MCF 10A (cell line): ENCODE measurements around the gene PIGZ. TPM values are rescaled to one million over a fixed set of nuclear protein-coding genes. Genes with fewer than 3 reads are reported as not detected.

Source experiments
- BruUV-seq: library from RNA; stranded (reverse); fragments of 400-500 nt; replicated peaks from 2 replicates; lab custom pipeline; 2021; lab: Mats Ljungman, UMichigan
- CTCF ChIA-PET: fragments of 300-600 bp; sonication (Branson Sonifier 250); formaldehyde crosslinking; extraction: SDS; loops from one replicate; lab custom pipeline; 2021; ENCODE audit warnings: antibody characterized with exemption, inconsistent platforms; lab: Yijun Ruan, JAX
- POLR2A ChIA-PET: fragments of 300-600, 350-650 bp; sonication (Branson Sonifier 250); formaldehyde crosslinking; extraction: SDS; loops from one replicate; lab custom pipeline; 2020; ENCODE audit warnings: antibody characterized with exemption, inconsistent platforms; lab: Yijun Ruan, JAX
- DNase-seq: peaks from one replicate; pipeline ENCODE4 v3.0.0-alpha.2; 2018; ENCODE audit not compliant: unreplicated experiment
- H3K27ac Mint-ChIP-seq: one replicate; pipeline ENCODE4 v1.8.0; 2022; ENCODE audit warnings: mild to moderate bottlenecking, low read depth, mixed read lengths; ENCODE audit not compliant: unreplicated experiment
- H3K27me3 Mint-ChIP-seq: one replicate; pipeline ENCODE4 v1.8.0; 2022; ENCODE audit warnings: mixed read lengths; ENCODE audit not compliant: insufficient read depth, unreplicated experiment
- H3K36me3 Mint-ChIP-seq: one replicate; pipeline ENCODE4 v1.8.0; 2022; ENCODE audit warnings: mild to moderate bottlenecking, moderate library complexity, mixed read lengths; ENCODE audit not compliant: insufficient read depth, unreplicated experiment
- H3K4me1 Mint-ChIP-seq: one replicate; pipeline ENCODE4 v1.8.0; 2022; ENCODE audit warnings: mixed read lengths; ENCODE audit not compliant: insufficient read depth, unreplicated experiment
- H3K4me3 Mint-ChIP-seq: one replicate; pipeline ENCODE4 v1.8.0; 2022; ENCODE audit warnings: mild to moderate bottlenecking, moderate library complexity, mixed read lengths; ENCODE audit not compliant: unreplicated experiment
- H3K9me3 Mint-ChIP-seq: one replicate; pipeline ENCODE4 v1.8.0; 2022; ENCODE audit warnings: mixed read lengths; ENCODE audit not compliant: unreplicated experiment
- CTCF ChIP-seq: fragments of 200-600 bp; IDR thresholded peaks from one replicate; pipeline ENCODE4 v1.8.0; 2022; ENCODE audit warnings: antibody characterized with exemption, mild to moderate bottlenecking; ENCODE audit not compliant: unreplicated experiment
- intact Hi-C: fragments of 100-400 bp; cut with micrococcal nuclease; formaldehyde crosslinking; loops from 2 replicates; pipeline ENCODE4 v1.14.1; 2022
- total RNA-seq: library from RNA; stranded (reverse); gene quantifications from 2 replicates; pipeline ENCODE4 v1.2.3, GENCODE V29; 2022

Gene PIGZ
- total RNA-seq, 1 experiment from 2014 or later = 5.2 TPM

DNA sequence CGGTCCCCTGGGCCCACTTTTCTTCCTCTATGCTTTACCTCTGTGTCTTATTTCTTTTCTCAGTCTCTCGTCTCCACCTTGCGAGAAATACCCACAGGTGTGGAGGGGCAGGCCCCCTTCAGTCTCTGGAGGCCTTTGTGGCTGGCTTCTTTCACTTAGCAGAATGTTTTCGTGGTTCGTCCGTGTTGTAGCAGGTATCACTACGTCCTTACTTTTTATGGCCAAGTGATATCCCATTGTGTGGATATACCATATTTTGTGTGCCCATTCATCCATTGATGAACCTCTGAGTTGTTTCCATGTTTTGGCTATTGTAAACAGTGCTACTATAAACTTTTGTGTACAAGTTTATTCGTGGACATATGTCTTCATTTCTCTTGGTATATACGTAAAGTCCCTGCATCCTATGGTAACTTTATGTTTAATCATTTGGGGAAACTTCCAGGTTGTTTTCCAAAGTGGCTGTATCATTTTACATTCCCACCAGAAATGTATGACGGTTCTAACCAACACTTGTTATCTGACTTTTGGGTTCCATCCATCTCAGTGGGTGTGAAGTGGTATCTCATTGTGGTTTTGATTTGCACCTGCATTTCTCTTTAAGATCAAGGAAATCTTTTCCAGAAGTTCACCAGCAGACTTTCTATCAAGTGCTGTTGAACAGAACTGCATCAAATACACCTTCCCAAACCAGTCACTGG is 5.6 kb downstream of the PIGZ start:
- Mint-ChIP-seq H3K4me1 (no peaks in the 10 kb centered on the region), H3K4me3 (no peak overlapping the region), H3K9me3 (no peaks in the 10 kb centered on the region), H3K27ac (no peak overlapping the region), H3K27me3 (no peaks in the 10 kb centered on the region), H3K36me3 (peaks cover 5% of the 10 kb centered on the region)
- BruUV-seq = no TSS peak
- ChIA-PET CTCF (no interaction called here), POLR2A (interaction anchor here (0.7 kb wide), 1 partner anchor 54 kb away, joined by 3 read pairs; no protein-coding TSS in a partner anchor)
- intact Hi-C loops = no loop called here
- TF ChIP-seq CTCF = no peak
- no peak for DNase-seq

- Mint-ChIP-seq H3K4me3 (no peak overlapping the region), H3K36me3 (peaks cover 9% of the 10 kb centered on the region), H3K4me1 (no peaks in the 10 kb centered on the region), H3K9me3 (no peaks in the 10 kb centered on the region), H3K27ac (no peak overlapping the region), H3K27me3 (no peaks in the 10 kb centered on the region)
- CTCF ChIA-PET = no interaction called here
- POLR2A ChIA-PET = no interaction called here
- BruUV-seq = no TSS peak
- intact Hi-C loops = no loop called here
- no peak for TF ChIP-seq CTCF
- DNase-seq = no peak
These were observed 6.3 kb downstream of the PIGZ start for GRCh38 chr3:196962108-196962929.

- no TSS peak for BruUV-seq
- intact Hi-C loops = no loop called here
- ChIA-PET CTCF (interaction anchor here (0.7 to 0.8 kb wide), 2 partner anchors 16 to 51 kb away, joined by 3 read pairs; no protein-coding TSS in a partner anchor), POLR2A (interaction anchor here (5.7 kb wide), 1 partner anchor 13 kb away, joined by 41 read pairs; the partner anchor contains the start of gene NCBP2)
- Mint-ChIP-seq H3K4me1 (no peaks in the 10 kb centered on the region), H3K27me3 (no peaks in the 10 kb centered on the region), H3K9me3 (no peaks in the 10 kb centered on the region), H3K36me3 (peaks cover 6% of the 10 kb centered on the region), H3K27ac (no peak overlapping the region), H3K4me3 (no peak overlapping the region)
- DNase-seq = no peak
- no peak for TF ChIP-seq CTCF
These were observed 13.8 kb downstream of the PIGZ start for GRCh38 chr3:196954832-196955231.

DNA sequence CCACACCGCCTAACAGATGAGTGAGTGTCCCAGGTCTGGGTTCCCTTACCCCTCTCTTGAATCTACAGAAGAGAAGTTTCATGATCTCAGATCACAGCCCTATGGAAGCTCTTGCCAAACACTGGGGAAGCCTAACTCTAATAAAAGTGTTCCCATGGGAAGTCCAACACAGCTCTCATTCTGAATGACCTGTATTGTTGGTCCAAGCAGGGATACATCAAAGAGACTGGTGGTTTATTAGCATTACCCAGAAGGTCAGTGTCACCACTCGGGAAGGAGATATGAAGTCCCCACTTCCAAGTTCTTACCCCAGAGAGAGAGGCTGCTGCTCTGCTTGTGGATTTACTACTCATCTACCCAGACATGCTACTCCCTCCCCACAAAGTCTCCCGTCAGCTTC is 17.3 kb downstream of the PIGZ start:
- no peaks in the 10 kb centered on the region for H3K27me3 Mint-ChIP-seq
- no peak overlapping the region for H3K27ac Mint-ChIP-seq
- no peaks in the 10 kb centered on the region for H3K4me1 Mint-ChIP-seq
- no peak overlapping the region for H3K4me3 Mint-ChIP-seq
- POLR2A ChIA-PET = interaction anchor here (5.7 kb wide), 1 partner anchor 9 kb away, joined by 41 read pairs; the partner anchor contains the start of gene NCBP2
- no TSS peak for BruUV-seq
- TF ChIP-seq CTCF = no peak
- CTCF ChIA-PET = interaction anchor here (0.6 kb wide), 1 partner anchor 686 kb away, joined by 3 read pairs; no protein-coding TSS in a partner anchor
- no peaks in the 10 kb centered on the region for H3K9me3 Mint-ChIP-seq
- no peak for DNase-seq
- peaks cover under 1% of the 10 kb centered on the region for H3K36me3 Mint-ChIP-seq
- intact Hi-C loops = no loop called here
